Fibroblast of skin of right quadriceps (primary cell): Measurements from ENCODE around the gene SELL.
"Not testable (repeated sequence)": the region's sequence is repeated elsewhere in the genome, so short reads cannot be mapped to it uniquely, and the experiment has no call there.

Experiments used
- DNase-seq: peaks from one replicate; pipeline ENCODE4 v3.0.0-alpha.2; 2013

Gene SELL

DNA sequence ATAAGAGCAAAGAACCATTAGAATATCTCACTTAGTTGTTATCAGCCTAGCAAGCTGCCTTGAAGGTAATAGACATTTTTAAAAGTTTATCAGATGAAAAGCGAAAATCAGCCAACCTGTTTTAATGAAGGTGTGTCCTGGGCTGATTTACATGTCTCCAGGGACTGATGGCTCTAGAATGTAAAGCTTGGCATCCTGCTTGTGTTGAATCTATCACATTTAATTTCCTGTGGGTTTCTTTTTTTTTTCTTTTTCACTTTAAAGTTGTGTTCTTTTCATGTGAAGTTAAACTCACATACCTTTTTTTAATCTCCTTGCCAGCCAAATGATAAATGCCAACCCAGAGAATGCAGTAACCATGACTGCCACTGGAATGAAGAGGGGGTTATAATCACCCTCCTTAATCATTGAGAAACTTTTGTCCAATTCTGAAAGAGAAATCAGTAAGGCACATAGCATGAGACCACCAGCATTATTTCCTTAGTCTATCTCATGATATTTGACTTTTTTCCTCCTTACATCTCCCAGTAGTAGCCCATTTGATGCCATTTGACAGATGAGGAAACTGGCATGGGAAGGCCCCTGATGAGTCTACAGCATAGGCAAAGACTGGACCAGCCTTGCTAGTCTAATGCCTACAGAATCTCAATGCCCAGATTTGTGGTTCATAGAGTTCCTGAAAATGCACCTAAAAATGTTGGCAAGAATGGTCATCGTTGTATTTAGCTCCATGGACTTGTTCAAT is 10.0 kb downstream of the SELL start:
- DNase-seq: no peak

DNA sequence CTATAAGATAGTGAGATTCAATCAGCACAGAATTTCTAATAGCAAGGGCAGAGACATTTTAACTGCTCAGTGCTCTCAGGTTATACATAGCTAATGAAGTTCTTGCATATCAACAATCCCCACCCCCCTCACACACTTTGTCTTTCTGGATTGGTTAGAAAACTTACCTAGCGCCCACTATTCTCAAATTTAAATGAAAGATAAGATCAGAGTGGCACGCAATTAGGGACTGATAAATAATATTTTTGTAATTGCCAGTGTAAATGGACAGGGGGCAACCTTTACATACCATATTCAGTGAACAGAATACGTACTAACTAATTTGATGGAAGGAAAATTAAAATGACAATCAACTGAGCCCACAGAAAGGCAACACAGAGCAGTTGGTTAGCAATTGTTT is 11.7 kb downstream of the SELL start:
- DNase-seq: no peak

- no peak for DNase-seq
Observed at GRCh38 chr1:169698976-169699375, 12.4 kb downstream of the SELL start.

- DNase-seq: no peak
Observed at GRCh38 chr1:169697755-169698154, 13.7 kb downstream of the SELL start.

DNA sequence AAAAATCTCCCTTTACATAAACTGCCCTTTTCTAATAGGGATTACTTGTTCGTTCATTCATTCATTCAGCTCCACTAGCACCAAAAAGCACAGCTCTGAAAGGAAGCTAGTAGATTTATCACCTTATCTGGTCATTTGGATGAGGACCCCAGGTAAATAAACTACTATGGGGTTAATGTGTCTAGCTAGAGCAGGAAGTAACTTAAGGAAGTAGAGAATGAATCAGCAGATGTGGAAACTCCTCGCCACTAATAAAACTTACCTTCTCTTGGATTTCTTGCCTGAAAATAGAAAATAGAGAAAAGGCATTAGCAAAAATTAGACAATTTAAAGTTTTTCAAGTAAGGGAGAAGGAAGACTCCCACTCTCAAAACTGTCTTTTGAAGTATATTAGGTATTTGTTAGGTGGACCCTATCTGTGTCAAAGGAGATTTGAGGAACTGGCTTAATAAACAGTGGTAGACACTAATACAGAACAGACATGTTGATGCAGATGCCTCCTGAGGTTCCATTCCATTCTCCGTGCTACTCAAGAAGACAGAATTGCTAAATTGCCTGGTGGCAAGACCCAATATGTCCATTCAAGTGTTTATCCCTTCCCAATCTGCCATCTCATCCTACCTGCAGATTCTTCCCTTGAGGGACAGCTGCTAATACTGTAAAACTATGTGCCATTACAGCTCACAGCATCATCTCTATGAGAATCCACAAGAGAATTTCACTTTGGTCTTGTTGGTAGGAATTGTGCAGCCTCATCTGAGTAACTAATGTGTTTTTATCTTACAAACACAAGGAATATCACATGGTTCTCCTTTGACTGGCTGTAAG is 14.9 kb downstream of the SELL start:
- no peak for DNase-seq

DNA sequence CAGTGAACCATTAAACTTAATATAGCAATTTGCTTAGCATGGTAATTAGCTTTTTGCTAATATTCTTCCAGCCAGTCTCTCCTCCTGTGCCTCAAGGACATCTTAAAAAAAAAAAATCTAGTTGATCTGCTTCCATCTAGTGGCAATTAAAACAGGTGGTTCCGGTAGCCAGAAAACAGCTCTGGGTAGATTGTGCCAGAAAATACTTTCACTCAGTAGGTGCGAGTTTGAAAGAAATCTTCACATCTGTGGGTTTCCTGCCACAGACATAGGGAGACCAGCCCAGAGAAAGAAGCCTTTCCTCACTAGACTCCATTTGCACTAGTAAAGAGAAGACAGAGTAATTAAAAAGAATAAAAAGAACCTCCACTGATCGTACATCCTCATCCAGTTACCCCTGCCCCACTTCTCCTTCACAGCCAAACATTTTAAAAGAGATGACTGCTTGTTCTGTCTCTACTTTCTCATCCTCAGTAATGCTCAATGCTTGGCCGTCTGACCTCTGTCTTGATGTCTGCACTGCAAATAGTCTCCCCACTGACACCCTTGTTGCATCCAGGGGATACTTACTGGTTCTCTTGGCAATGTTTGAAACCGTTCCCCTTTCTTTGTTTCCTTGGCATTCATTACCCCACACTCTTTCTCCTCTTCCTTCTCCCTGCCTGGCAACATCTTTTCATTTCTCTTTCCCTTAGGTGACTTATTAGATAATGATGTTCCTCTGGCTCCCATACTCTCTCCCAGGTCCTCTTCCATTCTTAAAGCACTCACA is 16.9 kb downstream of the SELL start:
- DNase-seq: no peak

GRCh38 chr1:169692756-169693460 is 18.5 kb downstream of the SELL start:
- DNase-seq: no peak

GRCh38 chr1:169690489-169690888 is 20.9 kb downstream of the SELL start:
- no peak for DNase-seq

GRCh38 chr1:169689395-169689794 is 22.0 kb downstream of the SELL start:
- no peak for DNase-seq

DNA sequence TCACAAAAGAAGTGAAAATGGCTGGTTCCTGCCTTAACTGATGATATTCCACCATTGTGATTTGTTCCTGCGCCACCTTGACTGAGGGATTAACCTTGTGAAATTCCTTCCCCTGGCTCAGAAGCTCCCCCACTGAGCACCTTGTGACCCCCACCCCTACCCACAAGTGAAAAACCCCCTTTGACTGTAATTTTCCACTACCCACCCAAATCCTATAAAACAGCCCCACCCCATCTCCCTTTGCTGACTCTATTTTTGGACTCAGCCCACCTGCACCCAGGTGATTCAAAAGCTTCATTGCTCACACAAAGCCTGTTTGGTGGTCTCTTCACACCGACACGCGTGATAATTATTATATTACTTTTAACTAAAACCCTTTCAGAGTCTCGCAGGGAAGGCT is 23.0 kb downstream of the SELL start:
- DNase-seq: not testable (repeated sequence)

- DNase-seq: no peak
Observed at GRCh38 chr1:169683661-169684060, 27.8 kb downstream of the SELL start.

DNA sequence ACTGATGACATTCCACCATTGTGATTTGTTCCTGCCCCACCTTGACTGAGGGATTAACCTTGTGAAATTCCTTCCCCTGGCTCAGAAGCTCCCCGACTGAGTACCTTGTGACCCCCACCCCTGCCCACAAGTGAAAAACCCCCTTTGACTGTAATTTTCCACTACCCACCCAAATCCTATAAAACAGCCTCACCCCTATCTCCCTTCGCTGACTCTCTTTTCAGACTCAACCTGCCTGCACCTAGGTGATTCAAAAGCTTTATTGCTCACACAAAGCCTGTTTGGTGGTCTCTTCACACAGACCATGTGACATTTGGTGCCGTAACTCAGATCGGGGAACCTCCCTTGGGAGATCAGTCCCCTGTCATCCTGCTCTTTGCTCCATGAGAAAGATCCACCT is 28.3 kb downstream of the SELL start:
- not testable (repeated sequence) for DNase-seq

GRCh38 chr1:169682071-169682470 is 29.3 kb downstream of the SELL start:
- no peak for DNase-seq

GRCh38 chr1:169681140-169681539 is 30.3 kb downstream of the SELL start:
- no peak for DNase-seq

- DNase-seq: no peak
Observed at GRCh38 chr1:169680377-169681019, 30.9 kb downstream of the SELL start.

DNA sequence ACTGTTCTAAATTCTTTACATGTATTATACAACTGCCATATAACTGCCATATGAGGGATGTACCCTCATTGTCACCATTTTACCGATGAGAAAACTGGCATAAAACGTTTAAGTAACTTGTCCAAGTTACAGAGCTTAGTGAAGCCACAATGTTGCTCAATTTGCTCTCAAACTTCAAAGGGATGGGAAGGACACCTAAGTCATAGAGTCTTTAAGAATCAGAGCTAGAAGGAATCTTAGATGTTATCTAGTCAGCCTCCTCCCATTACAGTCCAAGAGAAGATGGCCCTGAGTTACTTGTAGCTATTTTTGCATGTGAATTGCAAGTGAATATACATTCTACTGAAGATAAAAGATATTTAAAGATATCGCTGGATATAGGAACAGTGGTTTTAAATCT is 31.7 kb downstream of the SELL start:
- DNase-seq: no peak

- DNase-seq: peak; percentile 6
Observed at GRCh38 chr1:169676001-169676400, 35.4 kb downstream of the SELL start.

DNA sequence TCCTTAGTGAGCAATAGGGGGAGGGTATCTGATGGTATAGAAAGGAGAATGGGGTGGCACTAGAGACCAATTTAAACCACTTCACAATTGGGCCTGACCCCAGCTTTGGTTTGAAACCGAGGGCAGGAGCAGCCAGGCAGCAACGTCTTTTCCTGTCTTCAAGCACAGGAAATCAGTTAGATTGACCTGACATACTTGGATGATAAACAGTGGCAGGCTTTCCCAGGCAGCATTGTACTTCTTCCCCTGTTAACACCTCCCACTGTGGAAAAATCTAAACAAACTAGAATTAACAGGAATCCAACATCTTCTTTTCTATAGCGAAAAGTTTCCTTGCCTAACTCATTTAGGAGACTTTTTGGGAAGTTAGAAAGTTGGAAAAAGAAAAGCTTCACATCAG is 40.6 kb downstream of the SELL start:
- DNase-seq: no peak

DNA sequence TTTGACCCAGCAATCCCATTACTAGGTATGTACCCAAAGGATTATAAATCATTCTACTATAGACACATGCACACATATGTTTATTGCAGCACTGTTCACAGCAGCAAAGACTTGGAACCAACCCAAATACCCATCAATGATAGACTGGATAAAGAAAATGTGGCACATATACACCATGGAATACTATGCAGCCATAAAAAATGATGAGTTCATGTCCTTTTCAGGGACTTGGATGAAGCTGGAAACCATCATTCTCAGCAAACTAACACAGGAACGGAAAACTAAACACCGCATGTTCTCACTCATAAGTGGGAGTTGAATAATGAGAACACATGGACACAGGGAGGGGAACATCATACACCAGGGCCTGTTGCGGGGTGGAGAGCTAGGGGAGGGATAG is 41.2 kb downstream of the SELL start:
- not testable (repeated sequence) for DNase-seq

DNA sequence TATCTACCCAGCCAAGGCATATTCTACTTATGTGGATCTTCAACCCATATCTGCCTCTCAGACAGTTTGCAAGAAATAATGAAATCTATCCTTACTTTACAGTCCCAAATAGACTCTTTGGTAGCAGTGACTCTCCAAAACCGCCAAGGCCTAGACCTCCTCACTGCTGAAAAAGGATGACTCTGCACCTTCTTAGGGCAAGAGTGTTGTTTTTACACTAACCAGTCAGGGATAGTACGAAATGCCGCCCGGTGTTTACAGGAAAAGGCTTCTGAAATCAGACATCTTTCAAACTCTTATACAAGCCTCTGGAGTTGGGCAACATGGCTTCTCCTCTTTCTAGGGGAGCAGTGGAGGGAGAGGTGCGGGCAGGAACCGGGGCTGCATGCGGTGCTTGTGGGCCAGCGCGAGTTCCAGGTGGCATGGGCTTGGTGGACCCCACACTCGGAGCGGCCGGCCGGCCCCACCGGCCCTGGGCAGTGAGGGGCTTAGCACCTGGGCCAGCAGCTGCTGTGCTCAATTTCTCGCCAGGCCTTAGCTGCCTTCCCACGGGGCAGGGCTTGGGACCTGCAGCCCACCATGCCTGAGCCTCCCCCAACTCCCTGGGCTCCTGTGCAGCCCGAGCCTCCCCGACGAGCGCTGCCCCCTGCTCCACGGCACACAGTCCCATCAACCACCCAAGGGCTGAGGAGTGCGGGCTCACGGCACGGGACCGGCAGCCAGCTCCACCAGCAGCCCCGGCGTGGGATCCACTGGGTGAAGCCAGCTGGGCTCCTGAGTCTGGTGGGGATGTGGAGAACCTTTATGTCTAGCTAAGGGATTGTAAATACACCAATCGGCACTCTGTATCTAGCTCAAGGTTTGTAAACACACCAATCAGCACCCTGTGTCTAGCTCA is 43.5 kb downstream of the SELL start:
- not testable (repeated sequence) for DNase-seq

GRCh38 chr1:169667227-169667639 is 44.2 kb downstream of the SELL start:
- not testable (repeated sequence) for DNase-seq
